Gastroesophageal sphincter (tissue), 4 donors: ENCODE results near the gene IQSEC1. TPM values are rescaled to one million over a fixed set of nuclear protein-coding genes. Genes with fewer than 3 reads are reported as not detected.
A peak's percentile ranks its signal among the peaks of the same experiment; 100 is the strongest.
"Not testable (repeated sequence)": the region's sequence is repeated elsewhere in the genome, so short reads cannot be mapped to it uniquely, and the experiment has no call there.

Experiments
- ATAC-seq: fragments of 150-250 bp; one replicate; pipeline ENCODE4 v1.9.1; 2016; ENCODE audit warnings: mild to moderate bottlenecking, moderate library complexity
- H3K27ac ChIP-seq, 4 donors: fragments of 200-600 bp; sonication (generic) in 3 of 4; 1 replicate in 3 of 4; 2 replicates in 1 of 4; pipeline ENCODE4 v1.5.1; 2016 to 2019
- H3K27me3 ChIP-seq: fragments of 200-600 bp; sonication (generic); one replicate; pipeline ENCODE4 v1.5.1; 2019
- H3K36me3 ChIP-seq, 2 donors: fragments of 200-600 bp; sonication (generic); one replicate each; pipeline ENCODE4 v1.5.1; 2019; ENCODE audit warnings: control low read depth in 1 of 2
- H3K4me1 ChIP-seq, 3 donors: fragments of 200-600 bp; sonication (generic); 1 replicate in 2 of 3; 2 replicates in 1 of 3; pipeline ENCODE4 v1.5.1; 2016 to 2019; ENCODE audit warnings: control low read depth in 2 of 3
- H3K4me3 ChIP-seq, 2 donors: fragments of 200-600 bp; sonication (generic); one replicate each; pipeline ENCODE4 v1.5.1; 2019; ENCODE audit warnings: mild to moderate bottlenecking in 1 of 2, moderate library complexity in 1 of 2
- H3K9me3 ChIP-seq, 3 donors: fragments of 200-600 bp; sonication (generic); one replicate each; pipeline ENCODE4 v1.5.1; 2017 to 2019; ENCODE audit warnings: control low read depth in 2 of 3
- EP300 ChIP-seq: sonication (generic); formaldehyde crosslinking; IDR thresholded peaks from one replicate; pipeline ENCODE4 v1.6.1; 2017; ENCODE audit warnings: antibody characterized with exemption, mild to moderate bottlenecking
- POLR2A ChIP-seq, 2 donors: fragments of 450-650 bp; IDR thresholded peaks; one replicate each; pipeline ENCODE4 v1.6.1; 2017; ENCODE audit warnings: antibody characterized with exemption in 2 of 2, mild to moderate bottlenecking in 2 of 2, moderate library complexity in 1 of 2
- POLR2AphosphoS5 ChIP-seq: sonication (generic); formaldehyde crosslinking; IDR thresholded peaks from one replicate; pipeline ENCODE4 v1.6.1; 2017; ENCODE audit warnings: antibody characterized with exemption
- WGBS, 2 donors: methylation state at CpG; one replicate each; pipeline ENCODE4 v1.1.5; 2018; ENCODE audit warnings: low coverage in 1 of 2; 5-methylcytosine and 5-hydroxymethylcytosine counted together
- total RNA-seq, 4 donors: library from RNA; depleted of rRNA; stranded (reverse); fragments of >200 nt; gene quantifications; one replicate each; pipeline ENCODE4 v1.1.0, GENCODE V29; 2016
- TF ChIP-seq, protein P1 (sequence below), 4 experiments: fragments of 200-600 bp in 2 of 4; fragments of 450-650 bp in 2 of 4; sonication (generic) in 1 of 4; IDR thresholded peaks; one replicate each; pipeline ENCODE4 v1.5.1; 2017 to 2019; ENCODE audit warnings: antibody characterized with exemption in 4 of 4, mild to moderate bottlenecking in 2 of 4, moderate library complexity in 2 of 4

Gene IQSEC1
- total RNA-seq, 4 donors from 2014 or later: 49.5 to 104 (median 61.7) TPM

DNA sequence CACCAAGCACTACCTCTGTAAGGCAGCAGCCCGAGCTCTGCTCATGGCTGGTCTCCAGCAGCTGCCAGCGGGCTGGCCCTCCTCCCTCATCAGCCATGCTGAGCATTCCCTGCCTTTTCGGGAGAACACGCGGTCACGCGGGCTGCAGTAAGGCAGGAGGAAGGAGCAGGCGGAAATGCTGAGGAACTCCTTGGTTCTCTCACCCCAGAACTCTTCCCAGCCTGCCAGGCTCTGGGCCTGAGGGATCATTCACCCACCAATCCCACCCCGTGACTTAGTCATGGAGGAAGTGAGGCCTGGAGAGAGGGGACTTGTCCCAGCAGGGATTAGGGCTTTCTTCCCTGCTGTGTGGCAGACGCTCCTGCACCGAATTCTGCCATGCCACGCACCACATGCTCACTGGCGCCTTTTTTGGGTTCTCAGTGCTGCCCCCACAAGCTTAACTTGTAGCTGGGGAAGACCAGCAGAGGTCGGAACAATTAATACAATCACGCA, 189.0 kb downstream of the IQSEC1 start:
- Histone ChIP-seq H3K27ac (peak overlapping the region; percentile 15 to 83 (median 80)), H3K27me3 (no peaks in the 10 kb centered on the region), H3K4me3 (no peak overlapping the region), H3K36me3 (no peaks in the 10 kb centered on the region), H3K4me1 (peaks cover 0 to 22% (median 0%) of the 10 kb centered on the region in 3 donors), H3K9me3 (no peaks in the 10 kb centered on the region)
- peak; percentile 92 for ATAC-seq
- WGBS, 2 donors: 20 to 54% methylated on average over 1 to 10 of the region's 15 CpGs
- TF ChIP-seq, protein P1, sequence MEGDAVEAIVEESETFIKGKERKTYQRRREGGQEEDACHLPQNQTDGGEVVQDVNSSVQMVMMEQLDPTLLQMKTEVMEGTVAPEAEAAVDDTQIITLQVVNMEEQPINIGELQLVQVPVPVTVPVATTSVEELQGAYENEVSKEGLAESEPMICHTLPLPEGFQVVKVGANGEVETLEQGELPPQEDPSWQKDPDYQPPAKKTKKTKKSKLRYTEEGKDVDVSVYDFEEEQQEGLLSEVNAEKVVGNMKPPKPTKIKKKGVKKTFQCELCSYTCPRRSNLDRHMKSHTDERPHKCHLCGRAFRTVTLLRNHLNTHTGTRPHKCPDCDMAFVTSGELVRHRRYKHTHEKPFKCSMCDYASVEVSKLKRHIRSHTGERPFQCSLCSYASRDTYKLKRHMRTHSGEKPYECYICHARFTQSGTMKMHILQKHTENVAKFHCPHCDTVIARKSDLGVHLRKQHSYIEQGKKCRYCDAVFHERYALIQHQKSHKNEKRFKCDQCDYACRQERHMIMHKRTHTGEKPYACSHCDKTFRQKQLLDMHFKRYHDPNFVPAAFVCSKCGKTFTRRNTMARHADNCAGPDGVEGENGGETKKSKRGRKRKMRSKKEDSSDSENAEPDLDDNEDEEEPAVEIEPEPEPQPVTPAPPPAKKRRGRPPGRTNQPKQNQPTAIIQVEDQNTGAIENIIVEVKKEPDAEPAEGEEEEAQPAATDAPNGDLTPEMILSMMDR (IDR thresholded peaks at IDR 0.05): no peak
- TF ChIP-seq POLR2AphosphoS5: peak; percentile 41

DNA sequence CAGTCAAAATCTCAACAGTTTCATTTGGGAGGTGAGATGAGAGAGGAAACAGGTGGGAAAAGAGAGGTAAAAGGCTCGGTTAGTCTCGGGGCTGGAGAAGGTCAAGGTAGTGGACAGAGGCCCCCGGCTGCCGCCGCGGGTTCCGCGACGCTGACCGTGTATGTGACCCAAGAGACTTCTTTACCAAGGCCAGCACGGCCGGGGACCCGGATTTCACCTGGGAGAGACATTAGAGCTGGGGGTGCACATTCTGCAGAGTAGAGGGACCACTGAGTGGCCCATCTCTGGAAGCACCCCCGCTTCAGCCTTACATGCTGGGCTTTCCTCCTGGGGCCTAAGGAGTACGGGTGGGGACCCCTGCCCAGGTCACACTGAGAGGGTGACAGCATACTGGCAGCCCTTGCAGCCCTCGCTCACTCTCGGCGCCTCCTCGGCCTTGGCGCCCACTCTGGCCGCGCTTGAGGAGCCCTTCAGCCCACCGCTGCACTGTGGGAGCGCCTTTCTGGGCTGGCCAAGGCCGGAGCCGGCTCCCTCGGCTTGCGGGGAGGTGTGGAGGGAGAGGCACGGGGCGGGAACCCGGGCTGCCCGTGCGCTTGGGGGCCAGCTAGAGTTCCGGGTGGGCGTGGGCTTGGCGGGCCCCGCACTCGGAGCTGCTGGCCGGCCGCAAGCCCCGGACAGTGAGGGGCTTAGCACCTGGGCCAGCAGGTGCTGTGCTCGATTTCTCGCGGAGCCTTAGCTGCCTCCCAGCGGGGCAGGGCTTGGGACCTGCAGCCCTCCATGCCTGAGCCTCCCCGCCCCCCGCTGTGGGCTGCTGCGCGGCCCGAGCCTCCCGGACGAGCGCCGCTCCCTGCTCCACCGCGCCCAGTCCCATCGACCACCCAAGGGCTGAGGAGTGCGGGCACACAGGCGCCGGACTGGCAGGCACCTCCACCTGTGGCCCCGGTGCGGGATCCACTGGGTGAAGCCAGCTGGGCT, 190.6 kb downstream of the IQSEC1 start:
- WGBS, 2 donors: 75 to 98% methylated on average over 2 to 7 of the region's 62 CpGs
- Histone ChIP-seq H3K27me3 (no peaks in the 10 kb centered on the region), H3K4me3 (no peak overlapping the region), H3K27ac (no peak overlapping the region), H3K9me3 (no peaks in the 10 kb centered on the region), H3K36me3 (no peaks in the 10 kb centered on the region), H3K4me1 (peaks cover 0 to 22% (median 0%) of the 10 kb centered on the region in 3 donors)
- no peak for TF ChIP-seq EP300
- TF ChIP-seq, protein P1 (IDR thresholded peaks at IDR 0.05): no peak
- no peak for TF ChIP-seq POLR2A (IDR thresholded peaks at IDR 0.05)
- no peak for ATAC-seq

DNA sequence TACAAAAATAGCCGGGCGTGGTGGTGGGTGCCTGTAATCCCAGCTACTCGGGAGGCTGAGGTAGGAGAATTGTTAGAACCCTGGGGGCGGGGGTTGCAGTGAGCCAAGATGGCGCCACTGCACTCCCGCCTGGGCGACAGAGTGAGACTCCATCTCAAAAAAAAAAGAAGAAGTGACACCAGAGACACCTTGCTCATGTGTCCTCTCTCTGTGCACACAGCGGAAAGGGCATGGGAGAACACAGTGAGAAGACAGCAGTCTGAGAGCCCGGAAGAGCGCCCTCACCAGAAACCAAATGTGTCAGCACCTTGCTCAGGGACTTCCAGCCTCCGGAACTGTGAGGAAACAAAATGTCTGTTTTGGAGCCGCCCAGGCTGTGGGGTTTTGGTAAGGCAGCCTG, 191.4 kb downstream of the IQSEC1 start:
- H3K9me3 ChIP-seq, H3K27me3 ChIP-seq, H3K4me3 ChIP-seq, H3K36me3 ChIP-seq, H3K27ac ChIP-seq, ATAC-seq: not testable (repeated sequence)
- H3K4me1 ChIP-seq: peaks cover 0 to 22% (median 0%) of the 10 kb centered on the region in 3 donors
- WGBS, 2 donors: 83 to 97% methylated on average over 3 to 5 of the region's 12 CpGs

DNA sequence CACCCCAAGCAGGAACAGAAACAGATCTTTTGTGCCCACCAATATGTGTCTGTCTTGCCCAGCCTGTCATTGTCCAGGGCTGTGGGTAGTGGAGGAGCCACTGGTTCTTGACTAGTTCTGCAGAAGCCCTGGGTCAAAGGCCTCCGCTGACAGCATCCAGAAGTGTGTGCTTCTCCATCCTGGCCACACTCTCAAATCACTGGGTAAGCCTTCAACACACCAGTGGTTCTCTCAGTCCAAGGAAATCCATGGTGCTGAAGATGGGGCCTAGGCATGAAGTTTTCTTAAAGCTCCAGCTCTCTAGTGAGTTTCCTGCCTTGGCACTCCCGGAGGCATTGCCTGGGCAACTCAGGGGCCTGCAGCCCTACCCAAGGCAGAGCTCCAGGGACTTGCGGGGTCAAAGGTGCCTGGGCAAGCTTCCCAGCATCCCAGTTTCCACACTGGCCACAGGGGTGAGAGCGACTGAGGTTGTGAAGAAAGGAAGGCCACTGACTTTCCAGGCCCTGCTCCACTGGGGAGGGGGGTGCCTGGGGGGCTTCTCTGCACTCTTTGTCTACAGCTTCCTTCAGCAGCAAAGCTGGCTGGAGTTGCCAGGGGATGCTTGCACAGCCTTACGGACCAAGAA, 193.9 kb downstream of the IQSEC1 start:
- no peak for ATAC-seq
- no peaks in the 10 kb centered on the region for H3K9me3 ChIP-seq
- WGBS, 2 donors: 96% methylated on average over 2 of the region's 5 CpGs; no CpG with 5 or more reads in 1 of the 2 donors
- H3K27ac ChIP-seq: no peak overlapping the region
- peaks cover 0 to 20% (median 8%) of the 10 kb centered on the region in 3 donors for H3K4me1 ChIP-seq
- H3K36me3 ChIP-seq: no peaks in the 10 kb centered on the region
- TF ChIP-seq POLR2A (IDR thresholded peaks at IDR 0.05): no peak
- no peak for TF ChIP-seq EP300
- TF ChIP-seq, protein P1 (IDR thresholded peaks at IDR 0.05): no peak
- no peak for TF ChIP-seq POLR2AphosphoS5
- no peak overlapping the region for H3K4me3 ChIP-seq
- peaks cover 6% of the 10 kb centered on the region for H3K27me3 ChIP-seq

DNA sequence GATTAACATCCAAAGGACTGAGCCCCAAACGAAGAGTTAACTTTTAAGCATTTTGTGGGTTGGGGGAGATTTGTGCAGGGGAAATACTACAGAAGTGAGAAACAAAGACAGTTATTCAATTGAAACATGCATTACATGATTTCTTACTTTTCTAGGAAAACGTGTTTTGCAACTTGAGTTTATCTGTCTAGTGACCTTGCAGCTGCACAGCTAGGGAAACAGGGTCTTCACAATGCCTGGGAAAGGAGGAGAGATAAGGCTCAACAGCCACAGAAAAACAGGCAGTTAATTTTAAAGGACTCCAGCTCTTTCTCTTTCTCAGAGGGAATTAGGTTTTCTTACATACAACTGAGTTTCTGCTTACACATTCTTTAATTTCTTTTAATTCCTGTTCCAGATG, 194.5 kb downstream of the IQSEC1 start:
- 72 to 84% methylated on average over 2 of the region's 2 CpGs for WGBS, 2 donors
- ATAC-seq, H3K36me3 ChIP-seq, H3K4me3 ChIP-seq, H3K9me3 ChIP-seq, H3K27me3 ChIP-seq, H3K27ac ChIP-seq: not testable (repeated sequence)
- peaks cover 0 to 14% (median 8%) of the 10 kb centered on the region in 3 donors for H3K4me1 ChIP-seq
